GM21786 (cell line): ENCODE measurements around the gene ARHGEF28.
A peak's percentile ranks its signal among the peaks of the same experiment; 100 is the strongest.

Experiments used
- ATAC-seq: cut with Tn5 transposase; IDR thresholded peaks from one replicate; pipeline ENCODE4 v1.9.1; 2021; ENCODE audit not compliant: unreplicated experiment

The ARHGEF28 gene

GRCh38 chr5:73770172-73771025 lies 144.4 kb downstream of the ARHGEF28 start:
- ATAC-seq = no peak

GRCh38 chr5:73774924-73775323 lies 148.9 kb downstream of the ARHGEF28 start:
- ATAC-seq = no peak

- no peak for ATAC-seq
Measured at GRCh38 chr5:73776405-73776804, 150.4 kb downstream of the ARHGEF28 start.

GRCh38 chr5:73777192-73777591 lies 151.2 kb downstream of the ARHGEF28 start:
- no peak for ATAC-seq

GRCh38 chr5:73780302-73781080 lies 154.5 kb downstream of the ARHGEF28 start:
- no peak for ATAC-seq

- no peak for ATAC-seq
Measured at GRCh38 chr5:73781107-73781768, 155.2 kb downstream of the ARHGEF28 start.

GRCh38 chr5:73783828-73784227 lies 157.8 kb downstream of the ARHGEF28 start:
- ATAC-seq = no peak

GRCh38 chr5:73786043-73786831 lies 160.2 kb downstream of the ARHGEF28 start:
- no peak for ATAC-seq

- ATAC-seq = peak; percentile 51
Measured at GRCh38 chr5:73789851-73790281, 163.9 kb downstream of the ARHGEF28 start.

- ATAC-seq = no peak
Measured at GRCh38 chr5:73791389-73791788, 165.4 kb downstream of the ARHGEF28 start.

GRCh38 chr5:73792687-73793320 lies 166.8 kb downstream of the ARHGEF28 start:
- no peak for ATAC-seq

- no peak for ATAC-seq
Measured at GRCh38 chr5:73793911-73794310, 167.9 kb downstream of the ARHGEF28 start.

GRCh38 chr5:73796164-73797131 lies 170.5 kb downstream of the ARHGEF28 start:
- peak; percentile 62 for ATAC-seq

GRCh38 chr5:73797132-73797510 lies 171.1 kb downstream of the ARHGEF28 start:
- no peak for ATAC-seq

- ATAC-seq = no peak
Measured at GRCh38 chr5:73799401-73799972, 173.5 kb downstream of the ARHGEF28 start.

GRCh38 chr5:73801686-73802085 lies 175.7 kb downstream of the ARHGEF28 start:
- no peak for ATAC-seq

- ATAC-seq = no peak
Measured at GRCh38 chr5:73805449-73805848, 179.5 kb downstream of the ARHGEF28 start.

GRCh38 chr5:73808911-73809310 lies 182.9 kb downstream of the ARHGEF28 start:
- no peak for ATAC-seq

GRCh38 chr5:73810429-73810828 lies 184.4 kb downstream of the ARHGEF28 start:
- no peak for ATAC-seq
